ENCODE measurements around the gene RBM42.

- TF ChIP-seq, protein P1, sequence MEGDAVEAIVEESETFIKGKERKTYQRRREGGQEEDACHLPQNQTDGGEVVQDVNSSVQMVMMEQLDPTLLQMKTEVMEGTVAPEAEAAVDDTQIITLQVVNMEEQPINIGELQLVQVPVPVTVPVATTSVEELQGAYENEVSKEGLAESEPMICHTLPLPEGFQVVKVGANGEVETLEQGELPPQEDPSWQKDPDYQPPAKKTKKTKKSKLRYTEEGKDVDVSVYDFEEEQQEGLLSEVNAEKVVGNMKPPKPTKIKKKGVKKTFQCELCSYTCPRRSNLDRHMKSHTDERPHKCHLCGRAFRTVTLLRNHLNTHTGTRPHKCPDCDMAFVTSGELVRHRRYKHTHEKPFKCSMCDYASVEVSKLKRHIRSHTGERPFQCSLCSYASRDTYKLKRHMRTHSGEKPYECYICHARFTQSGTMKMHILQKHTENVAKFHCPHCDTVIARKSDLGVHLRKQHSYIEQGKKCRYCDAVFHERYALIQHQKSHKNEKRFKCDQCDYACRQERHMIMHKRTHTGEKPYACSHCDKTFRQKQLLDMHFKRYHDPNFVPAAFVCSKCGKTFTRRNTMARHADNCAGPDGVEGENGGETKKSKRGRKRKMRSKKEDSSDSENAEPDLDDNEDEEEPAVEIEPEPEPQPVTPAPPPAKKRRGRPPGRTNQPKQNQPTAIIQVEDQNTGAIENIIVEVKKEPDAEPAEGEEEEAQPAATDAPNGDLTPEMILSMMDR (IDR thresholded peaks at IDR 0.05; ENCODE audit: insufficient read depth, low read length, poor library complexity, severe bottlenecking) = no peak
- TF ChIP-seq EZH2phosphoT487 (conservative IDR thresholded peaks at IDR 0.05; ENCODE audit: low read length) = no peak
Measured at GRCh38 chr19:35670686-35671085, 41.9 kb downstream of the RBM42 start.

Measured in SU-DHL-6 (cell line).